B cell (primary cell): Measurements from ENCODE around the gene BABAM2. TPM values are rescaled to one million over a fixed set of nuclear protein-coding genes. Genes with fewer than 3 reads are reported as not detected.

Experiments
- ATAC-seq: fragments of 200-7000 bp; cut with Tn5 transposase; one replicate; pipeline ENCODE4 v1.10.0; 2021; ENCODE audit warnings: low read depth, mild to moderate bottlenecking, moderate number of reproducible peaks, moderate library complexity
- CTCF ChIA-PET: fragments of 350-600 bp; sonication (Branson Sonifier 250); formaldehyde crosslinking; loops from one replicate; lab custom pipeline; 2021; ENCODE audit warnings: antibody characterized with exemption, inconsistent platforms; lab: Charles Lee
- POLR2A ChIA-PET: fragments of 350-600 bp; sonication (Branson Sonifier 250); formaldehyde crosslinking; loops from one replicate; lab custom pipeline; 2021; ENCODE audit warnings: antibody characterized with exemption; lab: Charles Lee
- DNase-seq: peaks from one replicate; pipeline ENCODE4 v3.0.0; 2013
- H2AFZ ChIP-seq: 2 replicates; pipeline ENCODE4 v1.6.1; 2012; ENCODE audit warnings: mild to moderate bottlenecking, low read depth, low read length; ENCODE audit not compliant: insufficient read depth, poor library complexity, severe bottlenecking
- H3K27ac ChIP-seq, 2 donors: 1 replicate in 1 of 2; 2 replicates in 1 of 2; pipeline ENCODE4 v1.5.1; 2012 to 2013; ENCODE audit warnings: low read length in 2 of 2, mild to moderate bottlenecking in 2 of 2, moderate library complexity in 1 of 2
- H3K27me3 ChIP-seq, 4 experiments: fragments of 200-600 bp in 1 of 4; sonication (generic) in 1 of 4; replicated peaks in 1 of 4; 1 replicate in 2 of 4; 2 replicates in 2 of 4; pipeline versions ENCODE4 v1.6.1 to v1.7.0; 2013 to 2016; ENCODE audit warnings: low read length in 3 of 4, mild to moderate bottlenecking in 2 of 4, mixed read lengths in 1 of 4, moderate library complexity in 1 of 4; ENCODE audit not compliant: insufficient read depth in 4 of 4, control insufficient read depth in 3 of 4; ENCODE audit errors: control extremely low read depth in 1 of 4
- H3K36me3 ChIP-seq, 2 experiments: replicated peaks in 1 of 2; 1 replicate in 1 of 2; 2 replicates in 1 of 2; pipeline versions ENCODE4 v1.6.1 to v1.7.1; 2013; ENCODE audit warnings: low read length in 1 of 2; ENCODE audit not compliant: insufficient read depth in 2 of 2, control insufficient read depth in 1 of 2; ENCODE audit errors: control extremely low read depth in 1 of 2, extremely low read depth in 1 of 2
- H3K4me1 ChIP-seq, 2 donors: fragments of 200-600 bp in 1 of 2; sonication (generic) in 1 of 2; 1 replicate in 1 of 2; 2 replicates in 1 of 2; pipeline versions ENCODE4 v1.5.1 to v1.6.1; 2013 to 2017; ENCODE audit warnings: low read length in 2 of 2; ENCODE audit not compliant: control insufficient read depth in 2 of 2, insufficient read depth in 2 of 2
- H3K4me2 ChIP-seq: replicated peaks from 2 replicates; pipeline ENCODE3; 2012; ENCODE audit warnings: mild to moderate bottlenecking, low read depth, low read length; ENCODE audit not compliant: poor library complexity, severe bottlenecking
- H3K4me3 ChIP-seq, 5 experiments: fragments of 200-600 bp in 1 of 5; sonication (generic) in 1 of 5; 1 replicate in 3 of 5; 2 replicates in 2 of 5; pipeline versions ENCODE4 v1.5.1 to v1.7.0; 2011 to 2016; ENCODE audit warnings: low read length in 4 of 5, mild to moderate bottlenecking in 4 of 5, low read depth in 2 of 5, control low read depth in 1 of 5, moderate library complexity in 1 of 5; ENCODE audit not compliant: insufficient read depth in 1 of 5; ENCODE audit errors: control extremely low read depth in 1 of 5, extremely low read depth in 1 of 5
- H3K79me2 ChIP-seq: fragments of 200-600 bp; sonication (generic); one replicate; pipeline ENCODE4 v1.6.0; 2016; ENCODE audit warnings: low read length; ENCODE audit not compliant: control insufficient read depth, insufficient read depth
- H3K9ac ChIP-seq: fragments of 200-600 bp; sonication (generic); 2 replicates; pipeline ENCODE4 v1.6.1; 2017; ENCODE audit warnings: mild to moderate bottlenecking, low read length, moderate library complexity
- H3K9me3 ChIP-seq, 3 donors: one replicate each; pipeline versions ENCODE4 v1.6.1 to v1.7.1; 2013; ENCODE audit warnings: low read length in 2 of 3; ENCODE audit not compliant: control insufficient read depth in 2 of 3, insufficient read depth in 1 of 3; ENCODE audit errors: control extremely low read depth in 1 of 3
- H4K20me1 ChIP-seq: 2 replicates; pipeline ENCODE4 v1.6.0; 2012; ENCODE audit warnings: mild to moderate bottlenecking, low read length; ENCODE audit not compliant: insufficient read depth, control insufficient read depth, poor library complexity, severe bottlenecking
- H3K27ac Mint-ChIP-seq: one replicate; pipeline ENCODE4 v1.8.0; 2021; ENCODE audit warnings: mixed read lengths
- H3K27me3 Mint-ChIP-seq: one replicate; pipeline ENCODE4 v1.8.0; 2021; ENCODE audit warnings: mixed read lengths
- H3K4me1 Mint-ChIP-seq: one replicate; pipeline ENCODE4 v1.8.0; 2021; ENCODE audit warnings: mixed read lengths
- H3K4me3 Mint-ChIP-seq: one replicate; pipeline ENCODE4 v1.8.0; 2021; ENCODE audit warnings: mixed read lengths
- H3K9me3 Mint-ChIP-seq: one replicate; pipeline ENCODE4 v1.8.0; 2022; ENCODE audit warnings: mixed read lengths; ENCODE audit not compliant: insufficient read depth
- EZH2 ChIP-seq: IDR thresholded peaks from 2 replicates; pipeline ENCODE4 v1.6.1; 2012; ENCODE audit warnings: borderline replicate concordance, low read depth, mild to moderate bottlenecking, moderate library complexity, low read length; ENCODE audit not compliant: insufficient read depth, poor library complexity, severe bottlenecking
- WGBS: methylation state at CpG from one replicate; pipeline ENCODE4 v1.1.5; 2013; ENCODE audit warnings: missing lambda C conversion rate; ENCODE audit not compliant: insufficient coverage; 5-methylcytosine and 5-hydroxymethylcytosine counted together
- intact Hi-C: fragments of 100-400 bp; cut with micrococcal nuclease; formaldehyde crosslinking; loops from one replicate; pipeline ENCODE4 v1.10.0; 2022
- polyA plus RNA-seq: library from polyadenylated mRNA; depleted of rRNA; stranded (reverse); fragments of >200 nt; gene quantifications from 2 replicates; pipeline ENCODE4 v1.2.3, GENCODE V29; 2012
- total RNA-seq, 2 donors: library from RNA; stranded (reverse); fragments of 120-200 nt in 1 of 2; gene quantifications; 1 replicate in 1 of 2; 2 replicates in 1 of 2; pipeline versions ENCODE4 v1.2.3 to v1.2.4, GENCODE V29; 2013 to 2022
- TF ChIP-seq, protein P1 (sequence below): fragments of 200-600 bp; IDR thresholded peaks from one replicate; pipeline ENCODE4 v1.8.0; 2022; ENCODE audit warnings: antibody characterized with exemption, mild to moderate bottlenecking

Gene BABAM2
- total and polyA plus RNA-seq, 2 donors (not counting 1 experiment from before 2014, with no cell fraction given) = 22.3 to 69.6 TPM

DNA sequence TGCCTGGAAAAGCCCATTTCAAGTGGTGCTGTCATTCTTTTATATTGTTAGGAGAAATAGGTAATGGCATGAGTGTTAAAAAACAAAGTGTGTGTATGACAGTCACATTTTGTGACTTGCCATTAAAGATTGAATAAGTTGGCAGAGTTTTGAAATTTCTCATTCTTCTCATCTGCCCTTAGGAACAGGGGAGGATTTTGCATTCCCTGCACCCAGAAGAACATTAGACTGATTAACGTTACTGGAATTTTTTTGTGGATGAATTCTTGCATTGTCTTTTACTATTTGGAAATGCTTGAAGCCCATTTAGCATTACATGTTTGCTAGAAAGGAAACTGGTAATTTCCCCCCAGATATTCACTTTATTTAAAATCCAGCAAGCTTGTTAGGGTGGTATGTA is 162.2 kb downstream of the BABAM2 start:
- intact Hi-C loops = no loop called here
- no peaks in the 10 kb centered on the region for H3K4me1 Mint-ChIP-seq
- no peak overlapping the region for H2AFZ ChIP-seq
- no peaks in the 10 kb centered on the region for H3K4me1 ChIP-seq
- H4K20me1 ChIP-seq = no peaks in the 10 kb centered on the region
- H3K9ac ChIP-seq = no peak overlapping the region
- H3K9me3 ChIP-seq = no peaks in the 10 kb centered on the region
- H3K27ac ChIP-seq = no peak overlapping the region
- DNase-seq (no peak), ATAC-seq (no peak)
- no peak overlapping the region for H3K4me3 Mint-ChIP-seq
- H3K79me2 ChIP-seq = no peaks in the 10 kb centered on the region
- peaks cover 0 to 4% of the 10 kb centered on the region in 2 experiments for H3K36me3 ChIP-seq
- no peaks in the 10 kb centered on the region for H3K27me3 ChIP-seq
- H3K4me3 ChIP-seq = no peak overlapping the region
- WGBS = no CpG with 5 or more reads among the region's 1 CpG
- no peak overlapping the region for H3K4me2 ChIP-seq
- no peak overlapping the region for H3K27ac Mint-ChIP-seq
- POLR2A ChIA-PET = no interaction called here
- no peaks in the 10 kb centered on the region for H3K27me3 Mint-ChIP-seq
- CTCF ChIA-PET = no interaction called here
- TF ChIP-seq EZH2 = no peak
- TF ChIP-seq, protein P1, sequence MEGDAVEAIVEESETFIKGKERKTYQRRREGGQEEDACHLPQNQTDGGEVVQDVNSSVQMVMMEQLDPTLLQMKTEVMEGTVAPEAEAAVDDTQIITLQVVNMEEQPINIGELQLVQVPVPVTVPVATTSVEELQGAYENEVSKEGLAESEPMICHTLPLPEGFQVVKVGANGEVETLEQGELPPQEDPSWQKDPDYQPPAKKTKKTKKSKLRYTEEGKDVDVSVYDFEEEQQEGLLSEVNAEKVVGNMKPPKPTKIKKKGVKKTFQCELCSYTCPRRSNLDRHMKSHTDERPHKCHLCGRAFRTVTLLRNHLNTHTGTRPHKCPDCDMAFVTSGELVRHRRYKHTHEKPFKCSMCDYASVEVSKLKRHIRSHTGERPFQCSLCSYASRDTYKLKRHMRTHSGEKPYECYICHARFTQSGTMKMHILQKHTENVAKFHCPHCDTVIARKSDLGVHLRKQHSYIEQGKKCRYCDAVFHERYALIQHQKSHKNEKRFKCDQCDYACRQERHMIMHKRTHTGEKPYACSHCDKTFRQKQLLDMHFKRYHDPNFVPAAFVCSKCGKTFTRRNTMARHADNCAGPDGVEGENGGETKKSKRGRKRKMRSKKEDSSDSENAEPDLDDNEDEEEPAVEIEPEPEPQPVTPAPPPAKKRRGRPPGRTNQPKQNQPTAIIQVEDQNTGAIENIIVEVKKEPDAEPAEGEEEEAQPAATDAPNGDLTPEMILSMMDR = no peak
- no peaks in the 10 kb centered on the region for H3K9me3 Mint-ChIP-seq

DNA sequence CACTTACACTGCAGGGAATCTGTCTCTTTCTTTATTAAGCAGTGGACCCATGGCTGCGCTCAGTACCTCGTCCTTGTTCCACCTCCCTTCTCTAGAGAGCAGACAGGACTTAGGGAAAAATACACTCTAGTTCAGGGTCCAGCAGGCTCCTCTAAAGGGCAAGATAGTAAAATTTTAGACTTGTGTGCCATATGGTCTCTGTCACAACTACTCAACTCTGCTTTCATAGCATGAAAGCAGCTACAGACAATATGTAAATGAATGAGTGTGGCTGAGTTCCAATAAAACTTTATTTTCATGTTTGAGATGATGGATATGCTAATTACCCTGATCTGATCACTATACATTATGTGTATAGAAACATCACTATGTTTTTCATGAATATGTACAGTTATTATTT is 163.1 kb downstream of the BABAM2 start:
- no peak overlapping the region for H3K9ac ChIP-seq
- TF ChIP-seq EZH2 = no peak
- TF ChIP-seq, protein P1 = no peak
- ChIA-PET CTCF (no interaction called here), POLR2A (no interaction called here)
- H3K27ac ChIP-seq = no peak overlapping the region
- intact Hi-C loops = no loop called here
- Mint-ChIP-seq H3K27me3 (no peaks in the 10 kb centered on the region), H3K27ac (no peak overlapping the region), H3K9me3 (no peaks in the 10 kb centered on the region), H3K4me3 (no peak overlapping the region), H3K4me1 (no peaks in the 10 kb centered on the region)
- no peak overlapping the region for H3K4me3 ChIP-seq
- no peaks in the 10 kb centered on the region for H3K27me3 ChIP-seq
- H2AFZ ChIP-seq = no peak overlapping the region
- ATAC-seq (no peak), DNase-seq (no peak)
- no peaks in the 10 kb centered on the region for H3K9me3 ChIP-seq
- H3K4me1 ChIP-seq = no peaks in the 10 kb centered on the region
- H4K20me1 ChIP-seq = no peaks in the 10 kb centered on the region
- no CpG with 5 or more reads among the region's 2 CpGs for WGBS
- H3K79me2 ChIP-seq = no peaks in the 10 kb centered on the region
- H3K36me3 ChIP-seq = peaks cover 0 to 2% of the 10 kb centered on the region in 2 experiments
- no peak overlapping the region for H3K4me2 ChIP-seq
